Loucy (cell line): ENCODE measurements around the gene ARHGEF9.

Experiments
- H2AFZ ChIP-seq: fragments of 200-600 bp; sonication (generic); 2 replicates; pipeline ENCODE4 v1.6.0; 2016; ENCODE audit warnings: antibody characterized with exemption, mild to moderate bottlenecking, low read length, moderate library complexity
- H3F3A ChIP-seq: fragments of 200-600 bp; 2 replicates; pipeline ENCODE4 v1.6.0; 2016; ENCODE audit warnings: antibody characterized with exemption, low read depth, mild to moderate bottlenecking
- H3K27me3 ChIP-seq: fragments of 200-600 bp; sonication (generic); 2 replicates; pipeline ENCODE4 v1.6.1; 2014; ENCODE audit warnings: low read length, mild to moderate bottlenecking; ENCODE audit not compliant: insufficient read depth, poor library complexity, severe bottlenecking
- H3K36me3 ChIP-seq: fragments of 200-600 bp; sonication (generic); 2 replicates; pipeline ENCODE4 v1.6.1; 2016; ENCODE audit warnings: low read length; ENCODE audit not compliant: insufficient read depth
- H3K4me1 ChIP-seq: fragments of 200-600 bp; sonication (generic); 2 replicates; pipeline ENCODE4 v1.5.1; 2014; ENCODE audit warnings: low read length, mild to moderate bottlenecking; ENCODE audit not compliant: insufficient read depth, poor library complexity, severe bottlenecking
- H3K4me2 ChIP-seq: fragments of 200-600 bp; sonication (generic); 2 replicates; pipeline ENCODE4 v1.6.0; 2014; ENCODE audit warnings: antibody characterized with exemption, low read length, low read depth, mild to moderate bottlenecking; ENCODE audit not compliant: poor library complexity, severe bottlenecking
- H3K4me3 ChIP-seq: fragments of 200-600 bp; sonication (generic); 2 replicates; pipeline ENCODE4 v1.5.1; 2014; ENCODE audit warnings: low read length, mild to moderate bottlenecking, mixed read lengths; ENCODE audit not compliant: poor library complexity, severe bottlenecking
- H3K79me2 ChIP-seq: fragments of 200-600 bp; sonication (generic); 2 replicates; pipeline ENCODE4 v1.6.1; 2014; ENCODE audit warnings: low read length; ENCODE audit not compliant: insufficient read depth
- H3K9ac ChIP-seq: fragments of 200-600 bp; sonication (generic); 2 replicates; pipeline ENCODE4 v1.6.0; 2014; ENCODE audit warnings: mild to moderate bottlenecking, low read depth, low read length, moderate library complexity; ENCODE audit not compliant: poor library complexity, severe bottlenecking
- H3K9me2 ChIP-seq: fragments of 200-600 bp; sonication (generic); replicated peaks from 2 replicates; pipeline ENCODE4 v1.6.1; 2016; ENCODE audit warnings: low read depth, low read length, mixed read lengths
- H3K9me3 ChIP-seq: fragments of 200-600 bp; sonication (generic); 2 replicates; pipeline ENCODE4 v1.6.1; 2014; ENCODE audit warnings: mild to moderate bottlenecking, antibody characterized with exemption, low read length, low read depth; ENCODE audit not compliant: insufficient read depth
- H4K20me1 ChIP-seq: fragments of 200-600 bp; sonication (generic); 2 replicates; pipeline ENCODE4 v1.6.0; 2014; ENCODE audit warnings: antibody characterized with exemption, low read length, mild to moderate bottlenecking; ENCODE audit not compliant: insufficient read depth, poor library complexity, severe bottlenecking
- CTCF ChIP-seq: fragments of 200-600 bp; sonication (generic); conservative IDR thresholded peaks from 2 replicates; pipeline ENCODE4 v1.5.1; 2014; ENCODE audit warnings: mild to moderate bottlenecking, antibody characterized with exemption, low read length
- EZH2phosphoT487 ChIP-seq: fragments of 200-600 bp; IDR thresholded peaks from 2 replicates; pipeline ENCODE4 v1.6.1; 2018; ENCODE audit warnings: antibody characterized with exemption, mild to moderate bottlenecking, moderate library complexity, borderline replicate concordance

ARHGEF9 gene

GRCh38 chrX:63737131-63737921, 47.7 kb downstream of the ARHGEF9 start:
- Histone ChIP-seq H2AFZ (no peak overlapping the region), H3K9me2 (no peaks in the 10 kb centered on the region), H3K4me2 (no peak overlapping the region), H3K9ac (no peak overlapping the region), H3K4me1 (peaks cover 5% of the 10 kb centered on the region), H3K36me3 (no peaks in the 10 kb centered on the region), H3F3A (no peaks in the 10 kb centered on the region), H3K4me3 (no peak overlapping the region), H3K9me3 (no peaks in the 10 kb centered on the region), H3K79me2 (no peaks in the 10 kb centered on the region), H4K20me1 (no peaks in the 10 kb centered on the region), H3K27me3 (no peaks in the 10 kb centered on the region)
- TF ChIP-seq CTCF: no peak
- no peak for TF ChIP-seq EZH2phosphoT487

DNA sequence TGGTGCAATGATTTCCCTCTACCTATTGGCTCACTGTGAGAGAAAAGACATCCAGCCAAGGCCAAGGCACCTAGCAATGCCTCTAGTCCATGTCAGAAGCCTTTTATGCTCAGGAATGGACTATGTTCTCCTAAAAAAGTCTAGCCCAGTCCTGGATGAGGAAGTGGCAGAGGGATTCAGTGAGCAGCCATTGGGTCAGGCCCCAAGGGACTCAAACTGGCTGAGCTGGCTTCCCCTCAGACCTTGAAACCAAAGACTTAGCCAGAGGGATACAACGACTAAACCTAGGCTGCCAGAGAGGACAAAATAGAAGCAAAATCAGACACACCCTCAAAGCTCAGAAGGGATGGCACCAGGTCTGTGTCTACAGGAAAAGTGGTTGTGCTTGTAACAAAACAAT, 49.1 kb downstream of the ARHGEF9 start:
- H2AFZ ChIP-seq: no peak overlapping the region
- H3K36me3 ChIP-seq: no peaks in the 10 kb centered on the region
- H3K9ac ChIP-seq: no peak overlapping the region
- H3K27me3 ChIP-seq: no peaks in the 10 kb centered on the region
- no peak overlapping the region for H3K4me3 ChIP-seq
- peaks cover 5% of the 10 kb centered on the region for H3K4me1 ChIP-seq
- H3F3A ChIP-seq: no peaks in the 10 kb centered on the region
- no peaks in the 10 kb centered on the region for H4K20me1 ChIP-seq
- no peak for TF ChIP-seq CTCF
- no peaks in the 10 kb centered on the region for H3K79me2 ChIP-seq
- H3K9me3 ChIP-seq: no peaks in the 10 kb centered on the region
- no peaks in the 10 kb centered on the region for H3K9me2 ChIP-seq
- no peak overlapping the region for H3K4me2 ChIP-seq

DNA sequence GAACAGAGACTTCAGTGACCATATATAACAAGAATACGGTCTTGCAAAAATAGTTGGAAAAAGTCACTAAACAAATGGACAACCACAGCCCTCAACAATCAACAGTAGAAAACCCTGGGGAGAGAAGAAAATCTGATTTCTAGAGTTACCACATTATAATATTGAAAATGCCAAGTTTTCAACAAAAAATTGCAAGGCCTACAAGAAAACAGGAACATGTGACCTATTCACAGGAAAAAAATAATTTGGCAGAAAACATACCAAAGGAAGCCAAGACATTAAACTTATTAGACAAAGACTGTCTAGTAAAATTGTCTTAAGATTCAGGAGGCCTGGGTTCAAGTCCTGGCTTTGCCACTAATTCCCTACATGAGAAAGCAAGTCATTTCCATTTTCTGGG, 64.7 kb downstream of the ARHGEF9 start:
- no peaks in the 10 kb centered on the region; the same call in 1 of the 2 replicates for H3K36me3 ChIP-seq
- TF ChIP-seq EZH2phosphoT487 (no peak), CTCF (no peak)
- no peaks in the 10 kb centered on the region for H3K9me2 ChIP-seq
- no peaks in the 10 kb centered on the region for H3K79me2 ChIP-seq
- no peaks in the 10 kb centered on the region for H3K9me3 ChIP-seq
- no peaks in the 10 kb centered on the region for H4K20me1 ChIP-seq
- H3F3A ChIP-seq: no peaks in the 10 kb centered on the region
- H3K27me3 ChIP-seq: no peaks in the 10 kb centered on the region
- H2AFZ ChIP-seq: no peak overlapping the region
- no peak overlapping the region for H3K4me3 ChIP-seq
- no peak overlapping the region for H3K9ac ChIP-seq
- H3K4me2 ChIP-seq: no peak overlapping the region
- no peaks in the 10 kb centered on the region for H3K4me1 ChIP-seq
